HG03342 (cell line): Measurements from ENCODE around the gene GSDMA.

Experiments used
- ATAC-seq: cut with Tn5 transposase; IDR thresholded peaks from one replicate; pipeline ENCODE4 v1.9.1; 2021; ENCODE audit warnings: mild to moderate bottlenecking, moderate library complexity; ENCODE audit not compliant: unreplicated experiment

Gene GSDMA

DNA sequence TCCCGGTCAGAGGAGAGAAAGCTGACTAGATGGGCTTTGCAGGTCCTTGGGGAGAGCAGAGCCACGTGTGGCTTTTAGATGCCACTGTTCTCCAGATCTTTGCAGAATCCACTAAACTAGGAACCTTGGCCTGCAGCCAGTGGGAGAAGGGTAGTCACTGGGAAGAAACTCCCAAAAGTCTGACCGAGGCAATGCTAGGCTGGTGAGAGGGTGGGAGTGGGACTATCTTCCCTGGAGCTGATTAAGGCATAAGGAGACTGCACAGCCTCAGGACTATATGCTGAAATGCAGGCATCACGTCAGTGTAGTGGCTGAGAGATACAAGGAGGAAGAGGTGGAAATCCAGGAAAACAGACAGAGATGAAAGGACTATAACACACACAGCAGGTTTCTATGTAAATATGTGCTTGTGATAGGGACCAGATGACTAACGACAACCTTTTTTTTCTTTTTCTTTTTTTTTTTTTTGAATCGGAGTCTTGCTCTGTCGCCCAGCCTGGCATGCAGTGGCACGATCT lies 2.2 kb upstream of the GSDMA start:
- ATAC-seq = no peak

DNA sequence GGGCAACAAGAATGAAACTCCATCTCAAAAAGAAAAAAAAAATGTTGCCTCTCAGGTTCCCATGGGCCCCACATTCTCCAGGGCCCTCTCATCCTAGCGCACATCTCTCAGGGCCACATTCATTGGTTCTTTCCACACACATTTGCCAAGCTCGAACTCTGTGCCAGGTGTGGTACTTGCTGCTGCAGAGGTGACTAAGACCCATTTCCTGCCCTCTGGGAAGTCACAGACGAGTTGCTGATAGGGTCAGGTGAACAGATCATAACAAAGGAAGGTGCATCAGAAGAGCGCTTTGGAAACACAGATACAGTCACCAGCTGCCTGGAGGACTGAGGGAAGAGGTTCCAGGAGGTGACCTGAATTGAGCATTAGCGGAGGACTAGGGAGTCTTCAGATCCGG lies 1.0 kb downstream of the GSDMA start:
- no peak for ATAC-seq

DNA sequence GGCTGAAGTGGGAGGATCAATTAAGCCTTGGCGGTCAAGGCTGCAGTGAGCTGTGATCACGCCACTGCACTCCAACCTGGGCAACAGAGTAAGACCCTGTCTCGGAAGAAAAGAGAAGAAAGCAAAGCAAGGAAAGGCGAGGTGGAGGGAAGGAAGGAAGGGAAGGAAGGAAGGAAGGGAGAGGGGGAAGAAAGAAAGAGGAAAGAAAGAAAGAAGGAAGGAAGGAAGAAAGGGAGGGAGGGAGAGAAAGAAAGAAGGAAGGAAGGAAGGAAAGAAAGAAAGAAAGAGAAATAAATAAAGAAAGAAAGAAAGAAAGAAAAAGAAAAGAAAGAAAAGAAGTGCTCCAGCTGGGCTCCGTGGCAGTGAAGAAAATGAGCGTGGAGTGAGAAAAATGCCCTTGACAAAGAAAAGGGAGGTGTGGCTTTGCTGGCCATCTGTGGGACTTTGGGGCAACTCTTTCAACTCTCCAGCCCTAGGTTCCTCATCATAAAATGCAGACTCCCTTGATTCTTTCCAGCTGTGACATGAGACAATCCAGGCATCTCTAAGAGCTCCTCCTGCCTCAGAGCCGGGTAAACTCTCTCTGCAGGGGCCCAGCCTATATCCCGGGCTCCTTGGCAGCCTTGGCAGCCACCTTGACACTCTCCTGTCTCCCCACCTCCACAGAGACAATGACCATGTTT lies 2.4 kb downstream of the GSDMA start:
- ATAC-seq = no peak

DNA sequence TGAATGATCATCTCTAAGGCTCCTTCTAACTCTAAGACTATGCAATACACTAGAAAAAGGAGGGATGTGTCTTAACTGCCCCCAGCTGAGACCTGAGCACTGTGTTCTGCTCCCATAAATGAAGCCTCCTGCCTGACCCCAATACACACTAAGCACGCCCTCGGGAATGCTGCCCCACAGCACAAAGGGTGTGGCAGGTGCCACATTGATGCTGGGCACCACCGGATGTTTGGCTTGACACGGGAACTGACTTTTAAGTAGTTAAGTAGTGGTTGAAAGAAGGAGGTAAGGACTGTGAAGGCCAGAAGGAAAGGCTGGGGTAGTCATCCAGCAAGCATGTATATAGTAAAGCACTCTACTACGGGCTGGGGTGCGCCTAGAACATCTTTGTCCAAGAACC lies 4.0 kb downstream of the GSDMA start:
- ATAC-seq = no peak

DNA sequence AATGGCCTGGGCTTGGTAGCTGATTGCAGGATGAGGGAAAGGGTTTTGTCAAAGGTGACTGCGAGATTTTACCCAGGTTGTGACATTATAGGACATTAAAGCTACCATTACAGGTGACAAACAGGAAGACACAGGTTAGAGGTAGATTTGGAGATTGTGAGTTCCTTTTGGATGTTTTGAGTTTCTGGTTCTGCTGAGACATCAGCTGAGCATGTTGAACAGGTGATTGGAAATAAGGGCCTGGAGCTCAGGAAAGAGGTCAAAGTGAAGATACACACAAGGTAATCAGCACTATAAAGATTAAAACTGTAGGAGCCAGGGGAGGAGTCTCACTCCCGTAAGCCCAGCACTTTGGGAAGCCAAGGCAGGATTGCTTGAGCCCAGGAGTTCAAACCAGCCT lies 6.0 kb downstream of the GSDMA start:
- no peak for ATAC-seq

DNA sequence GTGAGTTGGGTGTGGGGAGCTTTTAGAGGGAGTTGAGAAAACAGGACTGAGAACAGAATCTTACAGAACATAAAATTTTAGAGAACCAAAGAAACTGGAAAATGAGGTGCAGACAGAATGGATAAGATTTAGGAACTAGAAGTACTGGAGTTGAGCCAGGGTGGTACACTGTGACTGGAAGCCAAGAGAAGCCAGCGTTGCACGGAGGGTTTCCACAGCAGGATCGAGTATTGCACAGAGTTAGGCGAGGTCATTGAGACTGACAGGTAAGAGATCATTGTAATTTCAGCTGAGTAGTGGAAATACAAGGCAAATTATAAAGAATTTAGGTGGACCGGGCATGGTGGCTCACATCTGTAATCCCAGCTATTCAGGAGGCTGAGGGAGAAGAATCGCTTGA lies 6.6 kb downstream of the GSDMA start:
- ATAC-seq = no peak

DNA sequence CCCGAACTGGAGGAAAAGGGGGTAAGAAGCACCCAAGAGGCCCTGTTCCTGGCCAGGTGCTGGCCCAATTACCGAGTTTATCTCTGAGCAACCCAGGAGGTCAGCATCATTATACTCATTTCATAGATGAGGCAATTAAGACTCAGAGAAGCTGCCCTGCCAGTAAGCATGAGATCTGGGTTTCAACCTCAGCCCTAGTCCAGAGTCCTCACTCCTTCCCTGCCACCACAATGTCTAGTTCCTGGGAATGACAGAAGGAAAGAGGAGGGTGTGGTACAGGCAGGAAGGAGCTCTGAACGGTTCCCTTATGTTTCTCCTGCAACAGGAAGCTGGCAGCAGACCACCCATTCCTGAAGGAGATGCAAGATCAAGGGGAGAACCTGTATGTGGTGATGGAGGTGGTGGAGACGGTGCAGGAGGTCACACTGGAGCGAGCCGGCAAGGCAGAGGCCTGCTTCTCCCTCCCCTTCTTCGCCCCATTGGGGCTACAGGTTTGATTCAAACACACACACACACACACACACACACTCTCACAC lies 7.4 kb downstream of the GSDMA start:
- no peak for ATAC-seq

DNA sequence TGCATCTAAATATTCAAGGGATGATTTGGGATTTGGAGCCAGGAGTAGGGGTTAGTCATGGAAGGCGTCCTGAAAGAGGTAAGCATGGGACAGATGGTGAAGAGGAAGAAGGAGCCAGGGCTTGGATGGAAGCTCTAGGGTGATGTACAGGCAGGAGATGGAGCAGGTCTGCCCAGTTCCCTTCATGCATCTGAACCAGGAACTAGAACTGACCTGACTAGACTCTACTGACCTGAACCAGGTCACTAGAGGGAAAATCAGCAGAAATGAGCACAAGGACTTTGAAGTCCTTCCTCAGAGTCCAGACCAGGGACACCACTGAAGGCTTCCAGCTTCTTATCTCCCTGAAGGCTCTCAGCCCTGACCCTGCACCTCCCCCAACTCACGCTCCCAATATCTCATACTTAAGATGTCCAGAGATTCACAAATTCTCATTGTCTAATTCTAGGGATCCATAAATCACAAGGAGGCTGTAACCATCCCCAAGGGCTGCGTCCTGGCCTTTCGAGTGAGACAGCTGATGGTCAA lies 8.3 kb downstream of the GSDMA start:
- no peak for ATAC-seq

DNA sequence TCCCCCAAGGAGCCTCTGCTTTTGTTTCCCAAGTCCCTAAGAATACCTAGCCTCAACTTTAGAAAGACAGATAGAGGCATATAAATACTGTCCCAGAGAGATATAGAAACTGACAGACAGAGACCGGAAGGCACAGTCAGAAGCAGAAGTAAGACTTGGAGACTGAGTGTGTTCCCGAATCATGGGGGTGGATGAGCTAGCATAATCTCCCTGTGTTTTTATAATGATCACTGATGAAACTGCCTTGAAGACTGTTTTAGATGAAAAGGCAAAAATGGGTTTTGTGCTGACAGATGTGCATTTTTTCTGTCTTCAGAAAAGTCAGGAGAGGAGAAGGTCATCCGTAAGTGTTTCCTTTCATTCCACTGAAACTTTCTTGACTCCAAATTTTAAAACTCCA lies 9.5 kb downstream of the GSDMA start:
- no peak for ATAC-seq

DNA sequence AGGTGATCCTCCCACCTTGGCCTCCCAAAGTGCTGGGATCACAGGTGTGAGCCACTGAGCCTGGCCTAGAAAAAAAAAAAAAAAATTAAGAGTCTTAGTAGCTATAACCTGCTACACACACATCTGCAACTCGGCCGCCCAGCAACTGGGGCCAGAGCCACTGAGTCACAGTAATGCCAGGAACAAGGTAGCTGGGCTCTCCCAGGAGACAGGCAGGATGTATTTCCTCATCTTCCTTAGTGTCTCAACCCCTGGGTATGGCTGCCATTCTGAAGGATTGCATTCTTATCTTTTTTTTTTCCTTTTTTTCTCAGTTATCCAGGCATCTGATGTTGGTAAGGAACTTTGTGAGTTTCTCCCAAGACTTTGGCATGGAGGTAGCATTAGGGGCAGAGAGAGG lies 10.7 kb downstream of the GSDMA start:
- no peak for ATAC-seq

DNA sequence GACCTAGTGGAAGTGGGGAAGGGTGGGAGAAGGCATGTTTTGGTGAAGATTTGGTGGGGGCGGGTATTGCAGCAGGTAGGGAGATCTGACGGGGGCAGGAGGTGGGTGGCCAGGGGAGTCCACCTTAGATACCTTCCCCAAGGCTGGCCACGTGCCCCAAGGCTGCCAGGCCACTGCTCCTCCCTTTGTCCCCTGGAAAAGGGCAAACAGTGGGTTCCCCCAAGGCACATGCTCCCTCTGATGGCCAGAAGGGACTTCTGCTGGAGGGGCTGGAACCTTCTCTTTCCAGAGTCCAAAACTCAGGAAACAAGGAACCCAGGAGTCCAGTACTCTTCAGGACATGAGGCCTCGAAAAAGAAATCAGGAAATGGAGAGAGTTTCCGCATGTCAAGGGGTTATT lies 11.6 kb downstream of the GSDMA start:
- ATAC-seq = no peak

DNA sequence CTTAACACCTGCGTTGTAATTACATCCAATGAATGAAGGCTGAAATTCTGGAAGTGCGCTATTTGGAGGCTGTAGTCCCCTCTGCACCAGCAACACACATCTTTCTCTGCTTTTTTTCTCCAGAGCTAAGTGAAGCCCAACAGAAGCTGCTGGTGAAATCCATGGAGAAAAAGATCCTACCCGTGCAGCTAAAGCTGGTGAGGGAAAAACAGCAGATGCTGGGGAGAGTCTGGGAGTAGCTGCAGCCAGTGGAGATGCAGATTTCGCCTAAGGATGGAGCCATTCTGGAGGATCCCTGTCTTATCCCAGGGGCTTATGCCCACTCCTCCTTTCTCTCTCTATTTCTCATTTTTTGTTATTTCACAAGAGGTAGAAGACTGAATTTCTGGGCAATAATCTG lies 13.0 kb downstream of the GSDMA start:
- ATAC-seq = no peak

DNA sequence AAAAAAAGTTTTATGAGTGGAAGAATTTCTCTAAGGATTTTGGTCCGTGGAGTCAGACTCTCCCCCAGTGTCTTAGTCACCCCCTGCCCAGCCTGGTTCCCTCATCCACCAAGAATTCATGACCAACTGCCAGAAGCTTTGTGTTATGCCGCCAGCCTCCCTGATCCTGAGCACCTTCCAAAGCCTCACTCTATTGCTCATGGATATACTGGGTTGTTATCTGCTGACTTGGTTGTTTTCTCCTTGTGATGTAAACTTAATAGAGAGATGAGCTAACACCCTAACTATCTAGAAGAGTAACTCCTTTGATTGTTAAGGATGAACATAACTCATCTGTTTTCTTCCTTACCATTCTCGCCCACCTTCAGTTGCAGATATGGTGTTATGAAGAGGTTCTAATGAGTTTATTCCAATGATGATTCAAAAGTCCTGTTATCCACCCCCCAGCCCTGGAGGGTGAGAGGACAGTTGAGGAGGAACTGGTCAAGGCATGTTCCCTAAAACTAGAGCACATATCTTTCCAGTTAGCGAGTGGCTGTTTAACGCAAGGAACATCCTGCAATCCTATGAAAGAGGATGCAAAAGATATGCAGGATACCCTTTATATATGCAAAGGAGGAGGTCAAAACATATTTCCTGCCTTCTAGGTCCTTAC lies 16.3 kb downstream of the GSDMA start:
- ATAC-seq = no peak

DNA sequence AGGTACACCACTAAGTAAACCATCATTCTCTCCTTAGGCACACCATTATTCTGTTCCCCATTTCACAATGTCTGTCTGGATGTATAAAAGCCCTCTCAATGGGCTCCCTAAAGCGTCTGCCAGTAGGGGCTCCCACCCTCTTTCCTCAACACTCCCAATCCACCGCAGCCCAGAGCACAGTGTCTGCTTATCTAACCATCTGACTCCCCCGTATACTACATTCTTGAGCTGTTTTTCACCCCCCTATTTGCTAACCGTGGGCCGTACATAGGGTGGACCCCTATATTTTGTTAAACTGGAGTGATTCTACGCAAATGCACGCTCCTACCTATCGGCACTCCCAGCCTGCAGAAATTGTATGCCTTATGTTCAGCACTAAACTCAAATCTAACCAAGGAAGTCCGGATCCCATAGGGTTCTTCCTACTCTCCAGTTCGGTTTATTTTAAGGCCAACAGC lies 17.1 kb downstream of the GSDMA start:
- peak; percentile 9 for ATAC-seq

DNA sequence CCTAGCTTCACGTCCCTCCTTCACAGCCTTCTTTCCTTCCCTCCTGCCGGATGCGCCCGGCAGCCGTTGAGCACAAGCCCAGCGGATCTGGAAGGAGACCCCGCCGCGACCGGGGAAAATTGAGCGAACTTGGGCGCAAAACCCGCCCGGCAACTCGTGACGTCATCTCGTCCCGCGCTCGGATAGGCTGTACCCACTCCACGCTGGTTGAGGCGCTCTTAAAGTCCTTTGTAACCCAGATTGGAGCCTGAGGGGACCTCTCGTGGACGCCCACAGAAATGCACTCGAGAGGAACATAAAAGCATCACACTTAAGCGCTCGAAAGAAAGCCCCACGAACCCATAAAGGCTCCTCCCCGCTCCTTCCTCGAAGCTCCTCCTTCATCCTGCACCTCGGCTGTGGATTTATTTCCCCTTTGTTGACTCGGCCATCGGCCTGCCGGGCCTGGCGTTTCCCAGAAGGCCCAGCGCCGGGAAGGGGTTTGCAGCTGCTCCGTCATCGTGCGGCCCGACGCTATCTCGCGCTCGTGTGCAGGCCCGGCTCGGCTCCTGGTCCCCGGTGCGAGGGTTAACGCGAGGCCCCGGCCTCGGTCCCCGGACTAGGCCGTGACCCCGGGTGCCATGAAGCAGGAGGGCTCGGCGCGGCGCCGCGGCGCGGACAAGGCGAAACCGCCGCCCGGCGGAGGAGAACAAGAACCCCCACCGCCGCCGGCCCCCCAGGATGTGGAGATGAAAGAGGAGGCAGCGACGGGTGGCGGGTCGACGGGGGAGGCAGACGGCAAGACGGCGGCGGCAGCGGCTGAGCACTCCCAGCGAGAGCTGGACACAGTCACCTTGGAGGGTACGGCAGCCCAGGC lies 17.8 kb downstream of the GSDMA start, which contains the start of gene PSMD3:
Gene PSMD3, plus strand, starts transcription at position 457 of the 856 bp plus-strand sequence. Its CDS starts 164 bp downstream, at position 621.
- ATAC-seq = peak; percentile 90

DNA sequence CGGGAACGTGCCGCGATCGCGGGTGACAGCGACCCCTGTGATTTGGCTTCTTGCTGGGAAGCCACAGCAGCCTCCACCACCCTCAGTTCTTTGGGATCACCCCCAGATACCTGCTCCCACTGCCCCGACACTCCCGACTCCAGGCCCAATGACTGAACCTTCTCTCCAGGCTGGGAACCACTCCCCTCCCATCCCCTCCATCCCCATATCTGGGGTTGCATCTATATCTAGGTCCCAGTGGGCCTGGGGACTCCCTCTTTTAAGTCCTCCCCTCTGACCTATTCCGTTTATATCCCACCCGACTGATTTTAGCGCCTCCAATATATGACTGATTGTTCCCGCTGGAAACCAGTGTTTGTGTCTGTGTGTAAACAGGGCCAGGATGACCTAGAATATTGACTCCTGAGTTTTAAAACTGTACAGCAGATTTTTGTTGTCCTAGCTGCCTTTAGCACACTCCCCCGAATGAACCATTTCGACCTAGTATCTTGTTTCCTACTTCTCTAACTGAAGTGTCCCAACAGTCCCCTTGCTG lies 18.5 kb downstream of the GSDMA start:
- no peak for ATAC-seq

DNA sequence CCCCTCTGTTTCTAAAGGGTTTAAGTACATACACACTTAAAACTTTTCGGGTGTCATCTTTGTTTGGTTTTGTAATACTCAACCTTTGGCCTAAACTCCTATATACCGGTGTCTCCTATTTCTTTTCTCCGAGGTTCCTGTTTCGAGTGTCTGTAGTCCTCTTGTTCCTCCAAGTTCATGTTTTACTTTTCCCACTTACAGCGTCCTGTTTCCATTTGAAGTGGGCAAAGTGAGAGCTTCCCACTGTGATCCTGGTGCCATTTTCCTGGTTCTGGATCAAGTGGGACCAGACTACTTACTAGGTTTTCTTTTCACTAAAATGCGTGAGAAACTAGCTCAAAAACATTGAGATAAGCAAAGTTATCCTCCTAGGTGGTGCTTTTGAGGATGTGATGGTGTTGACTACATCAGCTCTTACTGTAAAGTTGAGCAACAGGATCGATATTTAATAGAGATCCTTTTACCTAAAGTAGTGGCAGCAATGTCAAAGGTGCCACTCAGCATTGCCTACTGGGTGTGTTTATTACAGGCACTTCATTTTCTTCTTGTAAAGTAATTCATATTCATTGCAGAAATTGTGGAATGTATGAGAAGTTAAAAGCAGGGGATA lies 19.1 kb downstream of the GSDMA start:
- ATAC-seq = no peak

DNA sequence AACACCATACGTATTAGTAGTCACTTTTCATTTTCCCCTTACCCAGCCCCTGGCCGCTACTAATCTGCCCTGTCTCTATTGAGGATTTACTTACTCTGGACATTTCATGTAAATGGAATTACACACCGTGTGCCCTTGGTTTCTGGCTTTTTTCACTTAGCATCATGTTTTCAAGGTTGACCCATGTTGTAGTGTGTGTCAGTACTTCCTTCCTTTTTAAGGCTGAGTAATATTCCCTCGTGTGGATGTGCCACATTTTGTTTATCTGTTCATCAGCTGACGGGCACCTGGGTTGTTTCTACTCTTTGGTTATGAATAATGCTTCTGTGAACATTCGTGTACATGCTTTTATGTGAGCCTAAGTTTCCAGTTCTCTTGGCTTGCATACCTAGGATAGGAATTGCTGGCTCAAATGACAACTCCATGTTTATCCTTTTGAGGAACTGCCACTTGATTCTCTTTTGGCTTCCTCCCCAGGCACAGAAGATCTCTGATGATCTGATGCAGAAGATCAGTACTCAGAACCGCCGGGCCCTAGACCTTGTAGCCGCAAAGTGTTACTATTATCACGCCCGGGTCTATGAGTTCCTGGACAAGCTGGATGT lies 25.5 kb downstream of the GSDMA start:
- ATAC-seq = no peak

DNA sequence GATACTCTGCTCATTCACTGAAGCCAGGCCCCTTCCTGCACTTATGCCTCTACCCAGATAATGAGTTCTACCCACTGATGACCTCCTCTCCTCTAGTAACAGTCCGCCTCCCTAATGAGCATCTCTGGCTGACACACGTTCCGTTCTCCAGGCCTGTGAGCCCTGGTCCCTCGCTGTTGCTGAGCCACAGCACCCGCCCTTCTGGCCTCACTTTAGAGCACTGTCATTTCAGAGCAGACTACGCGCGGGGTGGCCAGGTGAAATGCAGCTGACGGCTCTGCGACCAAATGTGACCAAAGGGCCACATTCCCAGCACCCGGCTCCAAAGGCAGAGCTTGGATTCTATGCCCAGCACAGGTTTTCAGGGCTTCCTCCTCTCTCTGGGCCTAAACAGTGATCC lies 31.6 kb downstream of the GSDMA start:
- ATAC-seq = no peak

DNA sequence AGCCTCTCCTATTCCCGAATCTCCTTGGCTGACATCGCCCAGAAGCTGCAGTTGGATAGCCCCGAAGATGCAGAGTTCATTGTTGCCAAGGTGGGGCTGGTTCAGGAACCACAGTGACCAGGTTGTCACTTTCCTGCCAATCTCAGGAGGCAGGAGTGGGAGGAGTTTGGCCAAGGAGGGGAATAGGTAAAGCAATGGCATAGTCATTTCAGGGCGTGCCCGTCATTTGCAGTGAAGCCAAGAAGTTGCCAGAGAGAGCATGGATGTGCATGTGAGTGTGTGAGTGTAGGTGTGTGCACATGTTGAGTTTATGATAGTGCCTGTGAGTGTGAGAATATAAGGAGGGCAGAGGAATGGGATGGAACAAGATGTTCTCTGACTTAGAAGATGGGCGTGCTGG lies 32.6 kb downstream of the GSDMA start:
- ATAC-seq = no peak
